ENCODE data around the gene EGLN1.
A peak's percentile ranks its signal among the peaks of the same experiment; 100 is the strongest.
"Not testable (repeated sequence)": the region's sequence is repeated elsewhere in the genome, so short reads cannot be mapped to it uniquely, and the experiment has no call there.

The EGLN1 gene

GRCh38 chr1:231357187-231357772 lies 64.8 kb downstream of the EGLN1 start:
- DNase-seq: no peak

- DNase-seq: no peak
Observed at GRCh38 chr1:231355171-231355570, 66.9 kb downstream of the EGLN1 start.

- no peak for DNase-seq
Observed at GRCh38 chr1:231354330-231355020, 67.6 kb downstream of the EGLN1 start.

- no peak for DNase-seq
Observed at GRCh38 chr1:231353086-231353485, 69.0 kb downstream of the EGLN1 start.

GRCh38 chr1:231351816-231352215 lies 70.3 kb downstream of the EGLN1 start:
- no peak for DNase-seq

GRCh38 chr1:231348856-231349255 lies 73.2 kb downstream of the EGLN1 start:
- not testable (repeated sequence) for DNase-seq

- DNase-seq: no peak
Observed at GRCh38 chr1:231348442-231348841, 73.6 kb downstream of the EGLN1 start.

- DNase-seq: no peak
Observed at GRCh38 chr1:231347961-231348360, 74.1 kb downstream of the EGLN1 start.

- no peak for DNase-seq
Observed at GRCh38 chr1:231340328-231341013, 81.6 kb downstream of the EGLN1 start.

- peak; percentile 20 for DNase-seq
Observed at GRCh38 chr1:231338270-231339128, 83.6 kb downstream of the EGLN1 start, which contains the start of gene SPRTN. Gene SPRTN (plus strand): TSS chr1:231338293. CDS start chr1:231338384, 91 bp downstream.

GRCh38 chr1:231337472-231338269 lies 84.4 kb downstream of the EGLN1 start, which contains the start of gene EXOC8:
Gene EXOC8 (minus strand): TSS chr1:231337852. CDS start chr1:231337745, 107 bp downstream.
- DNase-seq: peak; percentile 99

- DNase-seq: no peak
Observed at GRCh38 chr1:231337043-231337471, 85.0 kb downstream of the EGLN1 start.

- no peak for DNase-seq
Observed at GRCh38 chr1:231335663-231336602, 86.2 kb downstream of the EGLN1 start.

- no peak for DNase-seq
Observed at GRCh38 chr1:231334952-231335351, 87.1 kb downstream of the EGLN1 start.

GRCh38 chr1:231334079-231334666 lies 87.9 kb downstream of the EGLN1 start:
- no peak for DNase-seq

- no peak for DNase-seq
Observed at GRCh38 chr1:231332761-231333160, 89.3 kb downstream of the EGLN1 start.

GRCh38 chr1:231329483-231329882 lies 92.6 kb downstream of the EGLN1 start:
- DNase-seq: no peak

GRCh38 chr1:231327617-231328016 lies 94.5 kb downstream of the EGLN1 start:
- DNase-seq: no peak

- DNase-seq: no peak
Observed at GRCh38 chr1:231326248-231326647, 95.8 kb downstream of the EGLN1 start.

GRCh38 chr1:231324660-231325059 lies 97.4 kb downstream of the EGLN1 start:
- no peak for DNase-seq

All from NCI-H2227 treated with DMSO at 0.1 percent for 48 hours (cell line).